Esophagus squamous epithelium (tissue), 4 donors: ENCODE results near the gene PTPRD.

Experiments
- CTCF ChIP-seq, 6 experiments: fragments of 450-650 bp in 4 of 6; fragments of 200-600 bp in 2 of 6; sonication (generic) in 2 of 6; IDR thresholded peaks; one replicate each; pipeline ENCODE4 v1.5.1; 2016 to 2019; ENCODE audit warnings: antibody characterized with exemption in 6 of 6, mild to moderate bottlenecking in 4 of 6, moderate library complexity in 4 of 6
- POLR2A ChIP-seq, 4 donors: fragments of 450-650 bp; IDR thresholded peaks; one replicate each; pipeline ENCODE4 v1.6.1; 2017; ENCODE audit warnings: antibody characterized with exemption in 4 of 4, mild to moderate bottlenecking in 4 of 4, moderate library complexity in 3 of 4

- TF ChIP-seq CTCF (IDR thresholded peaks at IDR 0.05) = no peak
- no peak for TF ChIP-seq POLR2A (IDR thresholded peaks at IDR 0.05)
Observed at GRCh38 chr9:8708728-8709127, 1904.1 kb downstream of the PTPRD start.
